ENCODE results near the gene DNAH2.

Gene DNAH2

GRCh38 chr17:7849130-7849750 lies 131.7 kb downstream of the DNAH2 start:
- no peak for DNase-seq (ENCODE audit: low read depth in 1 of 2, low spot score in 1 of 2)

- no peak for DNase-seq (ENCODE audit: low read depth in 1 of 2, low spot score in 1 of 2)
These were observed 132.4 kb downstream of the DNAH2 start for GRCh38 chr17:7849751-7850504.

- DNase-seq (ENCODE audit: low read depth in 1 of 2, low spot score in 1 of 2) = no peak
These were observed 133.3 kb downstream of the DNAH2 start for GRCh38 chr17:7850701-7851437.

- peak; percentile 81 to 90 for DNase-seq (ENCODE audit: low read depth in 1 of 2, low spot score in 1 of 2)
These were observed 134.1 kb downstream of the DNAH2 start for GRCh38 chr17:7851438-7852261.

GRCh38 chr17:7852262-7852670 lies 134.7 kb downstream of the DNAH2 start:
- DNase-seq (ENCODE audit: low read depth in 1 of 2, low spot score in 1 of 2) = no peak

- no peak for DNase-seq (ENCODE audit: low read depth in 1 of 2, low spot score in 1 of 2)
These were observed 135.6 kb downstream of the DNAH2 start for GRCh38 chr17:7852919-7853690.

GRCh38 chr17:7853691-7854038 lies 136.1 kb downstream of the DNAH2 start:
- DNase-seq (ENCODE audit: low read depth in 1 of 2, low spot score in 1 of 2) = no peak

- no peak for DNase-seq (ENCODE audit: low read depth in 1 of 2, low spot score in 1 of 2)
These were observed 136.7 kb downstream of the DNAH2 start for GRCh38 chr17:7854078-7854777.

- DNase-seq (ENCODE audit: low read depth in 1 of 2, low spot score in 1 of 2) = no peak
These were observed 137.5 kb downstream of the DNAH2 start, which contains the start of gene TMEM88 for GRCh38 chr17:7854851-7855659. Gene TMEM88 (plus strand): TSS chr17:7855066. CDS start chr17:7855075, 9 bp downstream.

GRCh38 chr17:7855660-7856010 lies 138.1 kb downstream of the DNAH2 start:
- no peak for DNase-seq (ENCODE audit: low read depth in 1 of 2, low spot score in 1 of 2)

GRCh38 chr17:7856011-7856810 lies 138.7 kb downstream of the DNAH2 start:
- DNase-seq (ENCODE audit: low read depth in 1 of 2, low spot score in 1 of 2) = no peak

- peak; percentile 86 to 94 for DNase-seq (ENCODE audit: low read depth in 1 of 2, low spot score in 1 of 2)
These were observed 139.5 kb downstream of the DNAH2 start, which contains the start of gene NAA38 for GRCh38 chr17:7856811-7857712. Gene NAA38 (minus strand): TSS chr17:7857559. CDS start chr17:7857463, 96 bp downstream.

- DNase-seq (ENCODE audit: low read depth in 1 of 2, low spot score in 1 of 2) = peak; percentile 82 to 90
These were observed 140.4 kb downstream of the DNAH2 start, which contains the start of gene CYB5D1 for GRCh38 chr17:7857713-7858521. Gene CYB5D1 (plus strand): TSS chr17:7858003. CDS start chr17:7858135, 132 bp downstream.

GRCh38 chr17:7858522-7858810 lies 140.9 kb downstream of the DNAH2 start:
- DNase-seq (ENCODE audit: low read depth in 1 of 2, low spot score in 1 of 2) = no peak

GRCh38 chr17:7859028-7859427 lies 141.5 kb downstream of the DNAH2 start:
- DNase-seq (ENCODE audit: low read depth in 1 of 2, low spot score in 1 of 2) = no peak

GRCh38 chr17:7862692-7863437 lies 145.3 kb downstream of the DNAH2 start:
- no peak for DNase-seq (ENCODE audit: low read depth in 1 of 2, low spot score in 1 of 2)

Data from activated CD4-positive, alpha-beta T cell treated with anti-CD3 and anti-CD28 coated beads, Interleukin-2, amount 50 U/mL, for 24 hours (primary cell).